GM13977 (cell line): Measurements from ENCODE around the gene TOPBP1.

Experiments
- DNase-seq: peaks from one replicate; pipeline ENCODE4 v3.0.0; 2012; ENCODE audit warnings: low spot score
- CTCF ChIP-seq: IDR thresholded peaks from 2 replicates; pipeline ENCODE4 v1.5.1; 2012; ENCODE audit warnings: mild to moderate bottlenecking, control low read depth; ENCODE audit not compliant: insufficient read depth; ENCODE audit errors: extremely low read depth, missing control alignments
- in situ Hi-C: fragments of 300-500 bp; cut with MboI; formaldehyde crosslinking; loops from one replicate; pipeline ENCODE4 v1.12.0; 2022; ENCODE audit warnings: low sequenced_read_pairs, low pct_unique_long_range_greater_than_20kb, mixed read lengths, inconsistent platforms; ENCODE audit not compliant: unreplicated experiment

TOPBP1 gene

GRCh38 chr3:133570937-133571320 is 90.8 kb downstream of the TOPBP1 start:
- in situ Hi-C loops: loop anchor here (10.0 kb wide), 1 partner anchor 96 kb away; no protein-coding TSS in a partner anchor
- no peak for TF ChIP-seq CTCF
- no peak for DNase-seq

- no peak for DNase-seq
- no peak for TF ChIP-seq CTCF
- in situ Hi-C loops: loop anchor here (10.0 kb wide), 1 partner anchor 96 kb away; no protein-coding TSS in a partner anchor
These were observed 91.4 kb downstream of the TOPBP1 start for GRCh38 chr3:133570139-133570936.

- in situ Hi-C loops: no loop called here
- no peak for TF ChIP-seq CTCF
These were observed 93.3 kb downstream of the TOPBP1 start for GRCh38 chr3:133568294-133569014.

GRCh38 chr3:133563816-133564215 is 97.9 kb downstream of the TOPBP1 start:
- in situ Hi-C loops: no loop called here
- DNase-seq: no peak
- TF ChIP-seq CTCF: no peak

More at GRCh38 chr3:133568294-133569014, 93.3 kb downstream of the TOPBP1 start:
- no peak for DNase-seq

- no peak for DNase-seq
- in situ Hi-C loops: no loop called here
- TF ChIP-seq CTCF: no peak
These were observed 98.6 kb downstream of the TOPBP1 start for GRCh38 chr3:133563186-133563591.

GRCh38 chr3:133562376-133562775 is 99.4 kb downstream of the TOPBP1 start:
- in situ Hi-C loops: no loop called here
- TF ChIP-seq CTCF: no peak
- DNase-seq: no peak
